Upper lobe of right lung (tissue), 1 donor: ENCODE data around the gene WFS1. TPM values are rescaled to one million over a fixed set of nuclear protein-coding genes. Genes with fewer than 3 reads are reported as not detected.
A peak's percentile ranks its signal among the peaks of the same experiment; 100 is the strongest.

ENCODE experiments used
- ATAC-seq: fragments of 200-7000 bp; cut with Tn5 transposase; one replicate; pipeline ENCODE4 v1.9.1; 2020; ENCODE audit warnings: mild to moderate bottlenecking, moderate library complexity
- DNase-seq: peaks from one replicate; pipeline ENCODE4 v3.0.0-alpha.2; 2020
- H3K27ac ChIP-seq: fragments of 200-600 bp; one replicate; pipeline ENCODE4 v1.8.0; 2022
- H3K27me3 ChIP-seq: fragments of 200-600 bp; one replicate; pipeline ENCODE4 v1.8.0; 2022; ENCODE audit warnings: mild to moderate bottlenecking
- H3K36me3 ChIP-seq: fragments of 200-600 bp; one replicate; pipeline ENCODE4 v1.8.0; 2022
- H3K4me1 ChIP-seq: fragments of 200-600 bp; one replicate; pipeline ENCODE4 v1.8.0; 2022
- H3K4me3 ChIP-seq: fragments of 200-600 bp; one replicate; pipeline ENCODE4 v1.8.0; 2022; ENCODE audit warnings: mild to moderate bottlenecking
- H3K9me3 ChIP-seq: fragments of 200-600 bp; one replicate; pipeline ENCODE4 v1.8.0; 2022
- intact Hi-C: fragments of 100-400 bp; cut with DNase I; formaldehyde crosslinking; loops from one replicate; pipeline ENCODE4 v1.11.0; 2022
- total RNA-seq: library from RNA; stranded (reverse); fragmentation: NEBNext Ultra II Directional; extraction: Animal tissue kit (Norgen Biotek cat#: 25700); gene quantifications from one replicate; pipeline ENCODE4 v1.2.1, GENCODE V29; 2021
- TF ChIP-seq, protein P1 (sequence below): fragments of 200-600 bp; IDR thresholded peaks from one replicate; pipeline ENCODE4 v1.8.0; 2022; ENCODE audit warnings: antibody characterized with exemption
- donor health status: DM: no; HTN: yes; CAD: no; lungs with severe emphysema.

The WFS1 gene
- total RNA-seq, 1 donor from 2014 or later = 110 TPM

DNA sequence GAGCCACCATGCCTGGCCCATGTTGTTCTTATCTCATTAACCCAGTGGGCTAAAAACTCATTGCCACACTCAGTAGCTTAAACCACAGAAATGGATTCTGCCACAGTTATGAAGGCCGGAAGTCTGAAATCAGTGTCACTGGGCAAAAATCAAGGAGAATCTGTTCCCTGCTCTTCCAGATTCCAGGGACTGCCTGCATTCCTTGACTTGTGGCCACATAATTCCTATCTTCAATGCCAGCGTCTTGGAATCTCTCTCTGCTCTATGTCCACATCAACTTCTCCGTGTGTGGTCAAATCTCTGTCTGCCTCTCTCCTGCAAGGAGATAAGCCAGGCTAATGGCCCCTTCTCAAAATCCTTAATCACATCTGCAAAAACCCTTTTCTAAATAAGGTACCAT is 4.1 kb upstream of the WFS1 start:
- Histone ChIP-seq H3K4me3 (no peak overlapping the region), H3K9me3 (no peaks in the 10 kb centered on the region), H3K36me3 (no peaks in the 10 kb centered on the region), H3K4me1 (peaks cover 4% of the 10 kb centered on the region), H3K27ac (no peak overlapping the region), H3K27me3 (no peaks in the 10 kb centered on the region)
- intact Hi-C loops = no loop called here
- DNase-seq (no peak), ATAC-seq (no peak)
- TF ChIP-seq, protein P1, sequence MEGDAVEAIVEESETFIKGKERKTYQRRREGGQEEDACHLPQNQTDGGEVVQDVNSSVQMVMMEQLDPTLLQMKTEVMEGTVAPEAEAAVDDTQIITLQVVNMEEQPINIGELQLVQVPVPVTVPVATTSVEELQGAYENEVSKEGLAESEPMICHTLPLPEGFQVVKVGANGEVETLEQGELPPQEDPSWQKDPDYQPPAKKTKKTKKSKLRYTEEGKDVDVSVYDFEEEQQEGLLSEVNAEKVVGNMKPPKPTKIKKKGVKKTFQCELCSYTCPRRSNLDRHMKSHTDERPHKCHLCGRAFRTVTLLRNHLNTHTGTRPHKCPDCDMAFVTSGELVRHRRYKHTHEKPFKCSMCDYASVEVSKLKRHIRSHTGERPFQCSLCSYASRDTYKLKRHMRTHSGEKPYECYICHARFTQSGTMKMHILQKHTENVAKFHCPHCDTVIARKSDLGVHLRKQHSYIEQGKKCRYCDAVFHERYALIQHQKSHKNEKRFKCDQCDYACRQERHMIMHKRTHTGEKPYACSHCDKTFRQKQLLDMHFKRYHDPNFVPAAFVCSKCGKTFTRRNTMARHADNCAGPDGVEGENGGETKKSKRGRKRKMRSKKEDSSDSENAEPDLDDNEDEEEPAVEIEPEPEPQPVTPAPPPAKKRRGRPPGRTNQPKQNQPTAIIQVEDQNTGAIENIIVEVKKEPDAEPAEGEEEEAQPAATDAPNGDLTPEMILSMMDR = no peak

DNA sequence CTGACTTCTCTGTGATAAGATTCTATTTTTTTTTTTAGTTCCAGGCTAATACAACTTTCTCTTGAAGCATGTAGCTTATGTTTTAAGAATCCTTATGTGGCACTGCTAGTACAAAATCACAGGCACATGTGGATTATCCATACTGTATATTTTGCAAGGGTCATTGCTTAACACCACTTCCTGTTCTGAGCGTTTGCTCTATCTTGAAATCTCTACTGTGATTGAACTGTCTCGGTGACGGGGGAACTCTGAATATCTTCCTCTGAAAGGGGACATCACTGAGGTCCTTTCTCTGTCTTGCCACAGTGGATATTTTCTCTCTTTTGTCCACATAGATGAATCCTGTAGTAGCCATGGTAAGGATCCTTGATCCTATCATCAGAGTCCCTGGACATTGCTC is 2.1 kb upstream of the WFS1 start:
- ATAC-seq (no peak), DNase-seq (no peak)
- Histone ChIP-seq H3K27me3 (no peaks in the 10 kb centered on the region), H3K4me1 (peaks cover 21% of the 10 kb centered on the region), H3K36me3 (no peaks in the 10 kb centered on the region), H3K4me3 (no peak overlapping the region), H3K27ac (no peak overlapping the region), H3K9me3 (no peaks in the 10 kb centered on the region)
- intact Hi-C loops = no loop called here
- TF ChIP-seq, protein P1 = no peak

DNA sequence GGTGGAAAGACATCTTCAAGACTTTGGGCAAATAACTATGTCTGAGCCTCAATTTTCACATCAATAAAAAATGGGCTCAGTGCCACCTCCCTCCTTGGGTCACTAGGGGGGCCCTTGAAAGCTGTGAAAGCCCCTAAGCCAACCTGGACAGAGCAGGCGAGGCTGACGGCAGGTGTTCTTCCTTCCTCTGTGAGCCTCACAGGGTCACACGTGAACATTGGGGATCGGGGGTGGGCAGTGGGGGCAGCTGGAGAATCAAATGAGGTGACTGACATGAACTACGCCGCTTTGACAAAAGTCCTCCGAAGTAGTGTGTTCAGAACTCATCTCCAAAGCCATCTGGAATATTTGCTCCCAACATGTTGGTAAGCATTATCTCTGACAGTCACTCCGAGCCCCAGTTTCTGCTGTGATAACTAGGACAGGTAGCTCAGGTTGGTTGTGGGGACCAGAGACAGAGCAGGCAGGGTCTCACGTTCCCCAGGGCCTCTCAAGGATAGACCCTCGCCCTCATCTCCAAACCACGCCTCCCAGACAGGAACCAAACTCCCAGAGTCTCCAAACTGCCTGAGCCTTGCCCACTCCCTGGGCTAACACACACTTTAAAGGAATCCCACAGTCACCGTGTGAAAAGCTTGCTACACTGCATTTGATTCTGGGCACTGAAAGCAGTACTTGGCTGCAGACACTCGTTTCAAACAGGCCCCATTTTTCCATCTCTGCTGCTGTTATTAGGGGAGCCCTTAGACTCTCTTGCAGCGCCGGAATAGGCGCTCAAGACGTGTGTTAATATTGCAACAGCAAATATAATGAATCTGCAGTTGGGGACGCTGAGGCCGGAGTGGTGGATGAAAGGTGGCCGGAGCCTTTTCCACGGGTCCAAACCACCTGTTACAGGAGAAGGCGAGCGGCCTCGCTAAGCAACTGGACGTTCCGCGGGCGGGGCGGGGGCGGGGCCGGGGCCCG is 717 bp upstream of the WFS1 start:
- Histone ChIP-seq H3K27ac (peak overlapping the region; percentile 33), H3K4me1 (peaks cover 35% of the 10 kb centered on the region), H3K36me3 (no peaks in the 10 kb centered on the region), H3K4me3 (peak overlapping the region; percentile 86), H3K27me3 (no peaks in the 10 kb centered on the region), H3K9me3 (no peaks in the 10 kb centered on the region)
- intact Hi-C loops = no loop called here
- DNase-seq (no peak), ATAC-seq (no peak)
- TF ChIP-seq, protein P1 = no peak

DNA sequence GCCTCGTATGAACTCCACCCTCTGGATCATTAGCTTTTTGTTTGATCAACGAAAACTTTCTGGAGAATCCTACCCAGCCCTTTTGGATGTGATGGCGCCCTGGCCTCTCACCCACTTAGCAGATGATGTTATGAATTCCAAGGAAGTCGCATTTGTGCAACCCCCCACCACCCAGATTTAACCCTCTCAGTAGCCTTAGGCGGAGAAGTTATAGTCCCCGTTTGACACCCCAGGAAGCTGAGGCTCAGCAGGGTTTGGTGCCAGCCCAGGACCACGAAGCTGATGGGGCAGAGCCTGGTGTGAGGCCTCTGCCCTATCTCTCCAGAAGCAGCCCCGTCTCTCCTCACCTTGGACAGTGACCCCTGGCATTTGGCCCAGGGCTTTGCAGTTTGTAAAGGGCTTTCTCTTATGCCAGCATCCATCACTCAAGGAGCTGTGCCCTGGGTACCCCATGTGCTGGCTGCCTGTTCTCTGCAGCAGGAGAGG is 1.0 kb downstream of the WFS1 start:
- no peaks in the 10 kb centered on the region for H3K9me3 ChIP-seq
- no peaks in the 10 kb centered on the region for H3K36me3 ChIP-seq
- TF ChIP-seq, protein P1 = no peak
- H3K4me3 ChIP-seq = peak overlapping the region; percentile 86
- ATAC-seq = no peak
- no peak for DNase-seq
- intact Hi-C loops = no loop called here
- H3K27me3 ChIP-seq = no peaks in the 10 kb centered on the region
- H3K27ac ChIP-seq = peak overlapping the region; percentile 79
- H3K4me1 ChIP-seq = peaks cover 38% of the 10 kb centered on the region

DNA sequence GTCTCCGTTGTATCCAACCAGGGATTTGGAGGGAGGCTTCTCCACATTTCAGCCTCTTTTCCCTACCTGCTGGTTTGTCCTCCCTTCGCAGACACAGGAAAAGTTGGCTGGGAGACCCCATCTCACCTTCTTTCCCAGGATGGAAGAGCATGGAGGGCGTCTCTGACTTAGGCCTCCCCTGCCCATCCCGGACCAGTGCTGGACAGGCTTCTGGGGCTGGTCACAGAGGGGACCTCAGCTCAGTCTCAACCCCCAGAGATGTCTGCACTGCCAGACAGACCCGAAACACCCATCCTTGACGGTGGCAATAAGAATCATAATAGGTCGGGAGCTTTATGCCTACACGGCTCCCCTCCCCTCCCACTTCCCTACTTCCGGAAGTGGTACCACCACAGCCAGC is 1.6 kb downstream of the WFS1 start:
- Histone ChIP-seq H3K4me3 (peak overlapping the region; percentile 86), H3K4me1 (peaks cover 44% of the 10 kb centered on the region), H3K9me3 (no peaks in the 10 kb centered on the region), H3K36me3 (no peaks in the 10 kb centered on the region), H3K27me3 (no peaks in the 10 kb centered on the region), H3K27ac (peak overlapping the region; percentile 79)
- ATAC-seq (no peak), DNase-seq (no peak)
- TF ChIP-seq, protein P1 = no peak
- intact Hi-C loops = no loop called here
